GM23248 (cell line): Measurements from ENCODE around the gene C4A.
"Not testable (repeated sequence)": the region's sequence is repeated elsewhere in the genome, so short reads cannot be mapped to it uniquely, and the experiment has no call there.

Experiments
- EZH2 ChIP-seq: fragments of 200-600 bp; sonication (generic); IDR thresholded peaks from 2 replicates; pipeline ENCODE4 v1.6.1; 2018; ENCODE audit warnings: antibody characterized with exemption, mild to moderate bottlenecking; ENCODE audit not compliant: insufficient read depth, poor library complexity, severe bottlenecking
- EZH2phosphoT487 ChIP-seq: fragments of 200-600 bp; sonication (generic); IDR thresholded peaks from 2 replicates; pipeline ENCODE4 v1.6.1; 2018; ENCODE audit warnings: antibody characterized with exemption, moderate library complexity, mild to moderate bottlenecking, low read depth; ENCODE audit not compliant: insufficient read depth

- TF ChIP-seq EZH2, EZH2phosphoT487: not testable (repeated sequence)
These were observed 57.7 kb downstream of the C4A start for GRCh38 chr6:32039321-32040274.
